Endothelial cell of umbilical vein (primary cell): Measurements from ENCODE around the gene OXA1L. TPM values are rescaled to one million over a fixed set of nuclear protein-coding genes. Genes with fewer than 3 reads are reported as not detected.

Experiments used
- BruUV-seq: library from RNA; stranded (reverse); fragments of 400-500 nt; replicated peaks from 2 replicates; lab custom pipeline; 2021; lab: Mats Ljungman, UMichigan
- CTCF ChIA-PET: fragments of 300-600, 350-600 bp; sonication (Branson Sonifier 250); formaldehyde crosslinking; loops from one replicate; lab custom pipeline; 2021; ENCODE audit warnings: antibody characterized with exemption, inconsistent platforms; lab: Charles Lee
- POLR2A ChIA-PET: fragments of 300-600, 350-600 bp; sonication (Branson Sonifier 250); formaldehyde crosslinking; loops from one replicate; lab custom pipeline; 2021; ENCODE audit warnings: antibody characterized with exemption, inconsistent platforms; lab: Charles Lee
- DNase-seq: peaks from one replicate; pipeline ENCODE4 v3.0.0-alpha.2; 2011; ENCODE audit warnings: low read depth, low spot score
- FAIRE-seq: peaks from 2 replicates; lab custom pipeline; 2011; peaks lifted over from hg19 to GRCh38; lab: Jason Lieb, UNC
- H2AFZ ChIP-seq: 2 replicates; pipeline ENCODE4 v1.6.0; 2012; ENCODE audit warnings: low read depth, low read length, control low read depth, inconsistent platforms
- H3K27ac ChIP-seq: 2 replicates; pipeline ENCODE4 v1.5.1; 2011; ENCODE audit warnings: low read depth, mild to moderate bottlenecking, control low read depth, low read length, moderate library complexity; ENCODE audit not compliant: insufficient read depth
- H3K27me3 ChIP-seq, 2 experiments: 2 replicates each; pipeline versions ENCODE4 v1.6.0 to v1.6.1; 2011; ENCODE audit warnings: low read length in 2 of 2, mixed read lengths in 1 of 2; ENCODE audit not compliant: control insufficient read depth in 2 of 2, insufficient read depth in 2 of 2
- H3K36me3 ChIP-seq, 2 experiments: 2 replicates in 1 of 2; 3 replicates in 1 of 2; pipeline ENCODE4 v1.5.1; 2011; ENCODE audit warnings: low read length in 2 of 2, mild to moderate bottlenecking in 1 of 2, moderate library complexity in 1 of 2; ENCODE audit not compliant: control insufficient read depth in 2 of 2, insufficient read depth in 2 of 2; ENCODE audit errors: extremely low read depth in 1 of 2
- H3K4me1 ChIP-seq: 3 replicates; pipeline ENCODE4 v1.5.1; 2011; ENCODE audit warnings: mild to moderate bottlenecking, low read length; ENCODE audit not compliant: control insufficient read depth, insufficient read depth; ENCODE audit errors: extremely low read depth
- H3K4me2 ChIP-seq: 2 replicates; pipeline ENCODE4 v1.6.1; 2011; ENCODE audit warnings: low read length, control low read depth, mixed read lengths; ENCODE audit not compliant: insufficient read depth
- H3K4me3 ChIP-seq, 3 experiments: fragments of 200-600 bp in 1 of 3; sonication (generic), shearing (Covaris generic) in 1 of 3; replicated peaks in 1 of 3; 2 replicates each; pipeline ENCODE4 v1.5.1; 2011 to 2016; ENCODE audit warnings: control low read depth in 3 of 3, low read length in 3 of 3, mild to moderate bottlenecking in 2 of 3, inconsistent platforms in 1 of 3, low read depth in 1 of 3, moderate library complexity in 1 of 3; ENCODE audit not compliant: insufficient read depth in 1 of 3
- H3K79me2 ChIP-seq: 2 replicates; pipeline ENCODE4 v1.6.0; 2012; ENCODE audit warnings: low read length, inconsistent platforms; ENCODE audit not compliant: control insufficient read depth, insufficient read depth
- H3K9ac ChIP-seq: replicated peaks from 2 replicates; pipeline ENCODE3; 2011; ENCODE audit warnings: low read length, control low read depth; ENCODE audit not compliant: insufficient read depth; ENCODE audit errors: extremely low read depth
- H3K9me1 ChIP-seq: replicated peaks from 3 replicates; pipeline ENCODE4 v1.6.0; 2011; ENCODE audit warnings: mild to moderate bottlenecking, low read length; ENCODE audit not compliant: control insufficient read depth, insufficient read depth; ENCODE audit errors: extremely low read depth
- H3K9me3 ChIP-seq: replicated peaks from 2 replicates; pipeline ENCODE4 v1.5.1; 2012; ENCODE audit warnings: low read length, inconsistent platforms; ENCODE audit not compliant: control insufficient read depth, insufficient read depth
- H4K20me1 ChIP-seq: replicated peaks from 2 replicates; pipeline ENCODE3; 2011; ENCODE audit warnings: mild to moderate bottlenecking, low read length; ENCODE audit not compliant: control insufficient read depth, insufficient read depth; ENCODE audit errors: extremely low read depth
- EZH2 ChIP-seq: IDR thresholded peaks from 2 replicates; pipeline ENCODE4 v1.6.1; 2012; ENCODE audit warnings: borderline replicate concordance, low read depth, mild to moderate bottlenecking, moderate library complexity, low read length, inconsistent platforms; ENCODE audit not compliant: severe bottlenecking
- JUN ChIP-seq: IDR thresholded peaks from 2 replicates; pipeline ENCODE4 v1.6.1; 2011; ENCODE audit warnings: borderline replicate concordance, low read depth; ENCODE audit not compliant: insufficient read length, insufficient read depth
- POLR2A ChIP-seq: IDR thresholded peaks from 2 replicates; pipeline ENCODE4 v1.6.1; 2012; ENCODE audit warnings: low read depth, mild to moderate bottlenecking, control low read depth, low read length
- dilution Hi-C: fragments of 300-500 bp; cut with MboI; formaldehyde crosslinking; loops from one replicate; pipeline ENCODE4 v1.15.0; 2019; ENCODE audit warnings: low sequenced_read_pairs; ENCODE audit not compliant: extremely low pct_ligation_motif_present
- intact Hi-C: fragments of 100-400 bp; cut with micrococcal nuclease; formaldehyde crosslinking; loops from one replicate; pipeline ENCODE4 v1.10.0; 2022
- polyA plus RNA-seq, 4 experiments: library from polyadenylated mRNA; depleted of rRNA in 3 of 4; stranded (reverse) in 3 of 4; unstranded in 1 of 4; fragments of >200 nt; gene quantifications; 2 replicates each; pipeline versions ENCODE4 v1.2.1 to v1.2.3, GENCODE V29; 2011 to 2012; ENCODE audit warnings: missing spikeins in 1 of 4
- small RNA-seq: library from RNA; depleted of rRNA; stranded (forward); fragments of <200 nt; gene quantifications from one replicate; pipeline ENCODE3, GENCODE V24; 2012; ENCODE audit warnings: low replicate concordance, low read depth; ENCODE audit not compliant: insufficient read depth, insufficient read length
- total RNA-seq: library from RNA; stranded (reverse); gene quantifications from 2 replicates; pipeline ENCODE4 v1.2.3, GENCODE V29; 2021
- TF ChIP-seq, protein P1 (sequence below): IDR thresholded peaks from 2 replicates; pipeline ENCODE4 v1.6.1; 2011; ENCODE audit not compliant: insufficient read depth, insufficient read length
- TF ChIP-seq, protein P2 (sequence below), 2 donors: IDR thresholded peaks; 1 replicate in 1 of 2; 2 replicates in 1 of 2; pipeline ENCODE4 v1.5.1; 2011; ENCODE audit warnings: low read length in 2 of 2, mild to moderate bottlenecking in 2 of 2, moderate library complexity in 2 of 2, control low read depth in 1 of 2, inconsistent platforms in 1 of 2, low read depth in 1 of 2; ENCODE audit not compliant: insufficient read depth in 1 of 2; ENCODE audit errors: extremely low read depth in 1 of 2

The OXA1L gene
- total and polyA plus RNA-seq, 2 donors (not counting 3 experiments of a cell fraction or from before 2014, with no cell fraction given): 212 to 294 TPM

DNA sequence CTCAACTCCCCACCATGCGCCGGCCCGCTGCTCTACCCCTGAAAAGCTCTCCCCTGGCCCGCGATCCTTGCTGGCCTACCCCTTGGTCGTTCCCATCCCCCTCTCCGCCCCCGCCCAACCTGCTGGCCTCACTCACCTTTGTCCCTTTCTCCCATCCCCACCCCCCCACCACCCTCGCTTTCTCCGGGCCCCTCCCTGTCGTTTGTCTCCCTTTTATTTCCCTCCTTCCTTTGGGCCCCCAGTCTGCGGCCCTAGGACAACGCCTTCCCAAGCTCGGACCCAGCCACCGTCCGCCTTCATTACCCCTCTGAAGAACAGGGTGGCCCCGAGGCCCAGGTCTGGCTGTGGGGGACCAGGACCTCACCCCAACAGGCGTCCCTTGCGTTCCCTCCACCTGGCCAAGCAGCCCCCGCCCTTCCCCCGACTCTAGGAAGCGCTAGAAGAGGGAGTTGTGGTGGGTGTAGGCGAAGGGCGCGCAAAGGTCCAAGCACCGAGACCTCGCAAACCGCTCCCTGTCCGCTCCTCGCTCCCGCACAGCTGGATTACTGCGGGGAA is 55.6 kb downstream of the OXA1L start:
- POLR2A ChIA-PET: interaction anchor here (0.7 to 1.8 kb wide), 6 partner anchors 29 to 168 kb away, joined by 3 to 15 read pairs (median 4); partner anchors contain the start of genes OXA1L and REM2

More for the DNA sequence above, 55.6 kb downstream of the OXA1L start:
- Histone ChIP-seq H3K4me2 (peak overlapping the region; percentile 30), H2AFZ (peak overlapping the region; percentile 72), H3K9me3 (no peaks in the 10 kb centered on the region), H3K4me3 (peak overlapping the region in 1 of 3 experiments; percentile 32), H3K27ac (peak overlapping the region; percentile 52), H3K79me2 (no peaks in the 10 kb centered on the region), H3K4me1 (peaks cover 50% of the 10 kb centered on the region), H4K20me1 (no peaks in the 10 kb centered on the region), H3K9ac (peak overlapping the region; percentile 40), H3K36me3 (no peaks in the 10 kb centered on the region), H3K9me1 (no peaks in the 10 kb centered on the region), H3K27me3 (no peaks in the 10 kb centered on the region)
- CTCF ChIA-PET: interaction anchor here (0.6 to 6.9 kb wide), 34 partner anchors 12 to 432 kb away, joined by 3 to 313 read pairs (median 7); partner anchors contain the start of genes ABHD4, AJUBA, LRP10 and MMP14
- dilution Hi-C loops: no loop called here
- BruUV-seq: no TSS peak
- FAIRE-seq (peak; percentile 31), DNase-seq (no peak)
- TF ChIP-seq, protein P1, sequence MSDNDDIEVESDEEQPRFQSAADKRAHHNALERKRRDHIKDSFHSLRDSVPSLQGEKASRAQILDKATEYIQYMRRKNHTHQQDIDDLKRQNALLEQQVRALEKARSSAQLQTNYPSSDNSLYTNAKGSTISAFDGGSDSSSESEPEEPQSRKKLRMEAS: no peak
- TF ChIP-seq POLR2A: no peak
- no peak for TF ChIP-seq JUN
- TF ChIP-seq, protein P2, sequence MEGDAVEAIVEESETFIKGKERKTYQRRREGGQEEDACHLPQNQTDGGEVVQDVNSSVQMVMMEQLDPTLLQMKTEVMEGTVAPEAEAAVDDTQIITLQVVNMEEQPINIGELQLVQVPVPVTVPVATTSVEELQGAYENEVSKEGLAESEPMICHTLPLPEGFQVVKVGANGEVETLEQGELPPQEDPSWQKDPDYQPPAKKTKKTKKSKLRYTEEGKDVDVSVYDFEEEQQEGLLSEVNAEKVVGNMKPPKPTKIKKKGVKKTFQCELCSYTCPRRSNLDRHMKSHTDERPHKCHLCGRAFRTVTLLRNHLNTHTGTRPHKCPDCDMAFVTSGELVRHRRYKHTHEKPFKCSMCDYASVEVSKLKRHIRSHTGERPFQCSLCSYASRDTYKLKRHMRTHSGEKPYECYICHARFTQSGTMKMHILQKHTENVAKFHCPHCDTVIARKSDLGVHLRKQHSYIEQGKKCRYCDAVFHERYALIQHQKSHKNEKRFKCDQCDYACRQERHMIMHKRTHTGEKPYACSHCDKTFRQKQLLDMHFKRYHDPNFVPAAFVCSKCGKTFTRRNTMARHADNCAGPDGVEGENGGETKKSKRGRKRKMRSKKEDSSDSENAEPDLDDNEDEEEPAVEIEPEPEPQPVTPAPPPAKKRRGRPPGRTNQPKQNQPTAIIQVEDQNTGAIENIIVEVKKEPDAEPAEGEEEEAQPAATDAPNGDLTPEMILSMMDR (IDR thresholded peaks at IDR 0.05; ENCODE audit: extremely low read depth in 1 of 2, insufficient read depth in 1 of 2, low read depth in 1 of 2, low read length in 2 of 2): no peak
- no peak for TF ChIP-seq EZH2
- intact Hi-C loops: loop anchor here (1.0 to 10.0 kb wide), 4 partner anchors 97 to 265 kb away; partner anchors contain the start of genes CDH24 and RBM23

Small RNA genes lying within 50 kb of the gene (small RNA-seq; reads per million reads assigned to genes)
- not detected for gene RF00588

Other genes with a start within 250 kb of the OXA1L start
- gene DAD1, start 177.5 kb upstream of the OXA1L start, total RNA-seq: 299 and 304 TPM in 2 replicates
- gene DAD1, start 177.5 kb upstream of the OXA1L start, polyA plus RNA-seq: 1,220 and 1,227 TPM in 2 replicates
- 22.4 and 34.8 TPM in 2 replicates for gene ABHD4, start 168.4 kb upstream of the OXA1L start, total RNA-seq
- gene ABHD4, start 168.4 kb upstream of the OXA1L start, polyA plus RNA-seq: 45.5 and 50.7 TPM in 2 replicates
- not detected in 2 replicates for gene OR6J1, start 122.3 kb upstream of the OXA1L start, total RNA-seq
- gene OR6J1, start 122.3 kb upstream of the OXA1L start, polyA plus RNA-seq: not detected in 2 replicates
- 18.5 and 22.5 TPM in 2 replicates for gene SLC7A7, start 48.7 kb downstream of the OXA1L start, total RNA-seq
- 94.0 and 103 TPM in 2 replicates for gene SLC7A7, start 48.7 kb downstream of the OXA1L start, polyA plus RNA-seq
- 174 TPM in 2 replicates for gene MRPL52, start 63.2 kb downstream of the OXA1L start, total RNA-seq
- gene MRPL52, start 63.2 kb downstream of the OXA1L start, polyA plus RNA-seq: 81.1 and 127 TPM in 2 replicates
- gene MMP14, start 69.9 kb downstream of the OXA1L start, total RNA-seq: 603 and 615 TPM in 2 replicates
- gene MMP14, start 69.9 kb downstream of the OXA1L start, polyA plus RNA-seq: 501 and 506 TPM in 2 replicates
- gene LRP10, start 105.1 kb downstream of the OXA1L start, total RNA-seq: 119 and 123 TPM in 2 replicates
- gene LRP10, start 105.1 kb downstream of the OXA1L start, polyA plus RNA-seq: 157 and 192 TPM in 2 replicates
- 0.33 TPM in 1 of 2 replicates, not detected in the other for gene REM2, start 116.5 kb downstream of the OXA1L start, total RNA-seq
- gene REM2, start 116.5 kb downstream of the OXA1L start, polyA plus RNA-seq: 0.06 TPM in 1 of 2 replicates, not detected in the other
- gene RBM23, start 152.5 kb downstream of the OXA1L start, total RNA-seq: 61.0 and 68.9 TPM in 2 replicates
- 67.7 and 73.3 TPM in 2 replicates for gene RBM23, start 152.5 kb downstream of the OXA1L start, polyA plus RNA-seq
- gene PRMT5, start 162.7 kb downstream of the OXA1L start, total RNA-seq: 67.2 and 73.1 TPM in 2 replicates
- 185 and 197 TPM in 2 replicates for gene PRMT5, start 162.7 kb downstream of the OXA1L start, polyA plus RNA-seq
- 33.8 and 37.4 TPM in 2 replicates for gene HAUS4, start 190.4 kb downstream of the OXA1L start, total RNA-seq
- 23.5 and 30.3 TPM in 2 replicates for gene HAUS4, start 190.4 kb downstream of the OXA1L start, polyA plus RNA-seq
- 54.1 and 61.7 TPM in 2 replicates for gene AJUBA, start 215.9 kb downstream of the OXA1L start, total RNA-seq
- gene AJUBA, start 215.9 kb downstream of the OXA1L start, polyA plus RNA-seq: 50.0 and 50.7 TPM in 2 replicates
- 5.4 and 7.1 TPM in 2 replicates for gene C14orf93, start 243.5 kb downstream of the OXA1L start, total RNA-seq
- 9.2 and 10.0 TPM in 2 replicates for gene C14orf93, start 243.5 kb downstream of the OXA1L start, polyA plus RNA-seq